ENCODE data around the gene ERMARD. TPM values are rescaled to one million over a fixed set of nuclear protein-coding genes. Genes with fewer than 3 reads are reported as not detected.
A peak's percentile ranks its signal among the peaks of the same experiment; 100 is the strongest.

Gene ERMARD
- total RNA-seq, 2 experiments from 2014 or later = 23.2 to 42.3 TPM

GRCh38 chr6:169803271-169803811 is 51.9 kb downstream of the ERMARD start:
- POLR2A ChIA-PET = interaction anchor here (0.6 to 4.0 kb wide), 15 partner anchors 9 to 1574 kb away, joined by 3 to 22 read pairs (median 3); no protein-coding TSS in a partner anchor
- Histone ChIP-seq H3K27ac (ENCODE audit: low read depth, low read length, poor library complexity, severe bottlenecking) (no peak overlapping the region), H3K79me2 (ENCODE audit: insufficient read depth, low read depth, low read length) (no peaks in the 10 kb centered on the region)

GRCh38 chr6:169803816-169804340 is 52.5 kb downstream of the ERMARD start:
- no peak for DNase-seq (ENCODE audit: low spot score)
- TF ChIP-seq CTCF (conservative IDR thresholded peaks at IDR 0.05; ENCODE audit: low read length) (no peak), EZH2phosphoT487 (IDR thresholded peaks at IDR 0.05; ENCODE audit: borderline replicate concordance, low read depth, low read length) (no peak)
- no peaks in the 10 kb centered on the region for H3K9me2 ChIP-seq (ENCODE audit: insufficient read depth, low read length)
- H3K36me3 ChIP-seq (ENCODE audit: insufficient read depth, low read length) = no peaks in the 10 kb centered on the region
- H3K79me2 ChIP-seq (ENCODE audit: insufficient read depth, low read depth, low read length) = no peaks in the 10 kb centered on the region
- no peaks in the 10 kb centered on the region for H3K9me3 ChIP-seq (ENCODE audit: low read length)
- ChIA-PET POLR2A (interaction anchor here (0.6 to 4.0 kb wide), 15 partner anchors 9 to 897 kb away, joined by 3 to 22 read pairs (median 4); no protein-coding TSS in a partner anchor), CTCF (ENCODE audit: unreplicated experiment) (interaction anchor here (1.6 to 2.6 kb wide), 2 partner anchors 10 to 13 kb away, joined by 7 to 26 read pairs; no protein-coding TSS in a partner anchor)
- intact Hi-C loops (cut with micrococcal nuclease; ENCODE audit: unreplicated experiment) = no loop called here
- H2AFZ ChIP-seq (ENCODE audit: low read length) = peak overlapping the region; percentile 81; the same call in 1 of the 2 replicates
- H3K4me3 ChIP-seq (ENCODE audit: low read depth, low read length, poor library complexity, severe bottlenecking) = no peak overlapping the region
- peak overlapping the region; percentile 31 for H3K4me2 ChIP-seq (ENCODE audit: low read length)
- H3K27ac ChIP-seq (ENCODE audit: low read depth, low read length, poor library complexity, severe bottlenecking) = no peak overlapping the region
- H3K4me1 ChIP-seq (ENCODE audit: insufficient read depth, low read length, poor library complexity, severe bottlenecking) = peaks cover 13% of the 10 kb centered on the region
- no TSS peak for BruUV-seq (replicated peaks)
- no peaks in the 10 kb centered on the region for H4K20me1 ChIP-seq (ENCODE audit: insufficient read depth, low read length)

More at GRCh38 chr6:169803271-169803811, 51.9 kb downstream of the ERMARD start:
- intact Hi-C loops (cut with micrococcal nuclease; ENCODE audit: unreplicated experiment) = no loop called here
- Histone ChIP-seq H3K4me2 (ENCODE audit: low read length) (peak overlapping the region; percentile 31), H4K20me1 (ENCODE audit: insufficient read depth, low read length) (no peaks in the 10 kb centered on the region), H3K4me1 (ENCODE audit: insufficient read depth, low read length, poor library complexity, severe bottlenecking) (peaks cover 13% of the 10 kb centered on the region), H3K4me3 (ENCODE audit: low read depth, low read length, poor library complexity, severe bottlenecking) (no peak overlapping the region), H3K9me2 (ENCODE audit: insufficient read depth, low read length) (no peaks in the 10 kb centered on the region), H3K36me3 (ENCODE audit: insufficient read depth, low read length) (no peaks in the 10 kb centered on the region), H3K9me3 (ENCODE audit: low read length) (no peaks in the 10 kb centered on the region), H2AFZ (ENCODE audit: low read length) (peak overlapping the region; percentile 81)
- BruUV-seq (replicated peaks) = no TSS peak
- peak; percentile 64 for DNase-seq (ENCODE audit: low spot score)
- TF ChIP-seq CTCF (conservative IDR thresholded peaks at IDR 0.05; ENCODE audit: low read length) (no peak), EZH2phosphoT487 (IDR thresholded peaks at IDR 0.05; ENCODE audit: borderline replicate concordance, low read depth, low read length) (no peak)
- CTCF ChIA-PET (ENCODE audit: unreplicated experiment) = interaction anchor here (0.7 to 2.6 kb wide), 3 partner anchors 9 to 28 kb away, joined by 5 to 26 read pairs (median 7); no protein-coding TSS in a partner anchor

GRCh38 chr6:169804427-169804826 is 53.0 kb downstream of the ERMARD start:
- DNase-seq (ENCODE audit: low spot score) = no peak
- TF ChIP-seq CTCF (conservative IDR thresholded peaks at IDR 0.05; ENCODE audit: low read length) = no peak
- TF ChIP-seq EZH2phosphoT487 (IDR thresholded peaks at IDR 0.05; ENCODE audit: borderline replicate concordance, low read depth, low read length) = no peak
- BruUV-seq (replicated peaks) = no TSS peak
- Histone ChIP-seq H3K4me1 (ENCODE audit: insufficient read depth, low read length, poor library complexity, severe bottlenecking) (peaks cover 13% of the 10 kb centered on the region), H3K4me2 (ENCODE audit: low read length) (no peak overlapping the region), H3K79me2 (ENCODE audit: insufficient read depth, low read depth, low read length) (no peaks in the 10 kb centered on the region), H3K4me3 (ENCODE audit: low read depth, low read length, poor library complexity, severe bottlenecking) (no peak overlapping the region), H2AFZ (ENCODE audit: low read length) (no peak overlapping the region), H3K9me2 (ENCODE audit: insufficient read depth, low read length) (no peaks in the 10 kb centered on the region), H4K20me1 (ENCODE audit: insufficient read depth, low read length) (no peaks in the 10 kb centered on the region), H3K36me3 (ENCODE audit: insufficient read depth, low read length) (no peaks in the 10 kb centered on the region), H3K9me3 (ENCODE audit: low read length) (no peaks in the 10 kb centered on the region), H3K27ac (ENCODE audit: low read depth, low read length, poor library complexity, severe bottlenecking) (no peak overlapping the region)
- ChIA-PET POLR2A (interaction anchor here (0.6 to 4.0 kb wide), 7 partner anchors 11 to 1108 kb away, joined by 3 to 22 read pairs (median 4); no protein-coding TSS in a partner anchor), CTCF (ENCODE audit: unreplicated experiment) (interaction anchor here (1.1 to 2.6 kb wide), 3 partner anchors 9 to 726 kb away, joined by 3 to 26 read pairs (median 11); no protein-coding TSS in a partner anchor)
- intact Hi-C loops (cut with micrococcal nuclease; ENCODE audit: unreplicated experiment) = no loop called here
